GM19438 (cell line): ENCODE measurements around the gene PDGFB.

ENCODE experiments used
- ATAC-seq: cut with Tn5 transposase; IDR thresholded peaks from one replicate; pipeline ENCODE4 v1.9.1; 2021; ENCODE audit warnings: low read depth; ENCODE audit not compliant: unreplicated experiment

PDGFB gene

DNA sequence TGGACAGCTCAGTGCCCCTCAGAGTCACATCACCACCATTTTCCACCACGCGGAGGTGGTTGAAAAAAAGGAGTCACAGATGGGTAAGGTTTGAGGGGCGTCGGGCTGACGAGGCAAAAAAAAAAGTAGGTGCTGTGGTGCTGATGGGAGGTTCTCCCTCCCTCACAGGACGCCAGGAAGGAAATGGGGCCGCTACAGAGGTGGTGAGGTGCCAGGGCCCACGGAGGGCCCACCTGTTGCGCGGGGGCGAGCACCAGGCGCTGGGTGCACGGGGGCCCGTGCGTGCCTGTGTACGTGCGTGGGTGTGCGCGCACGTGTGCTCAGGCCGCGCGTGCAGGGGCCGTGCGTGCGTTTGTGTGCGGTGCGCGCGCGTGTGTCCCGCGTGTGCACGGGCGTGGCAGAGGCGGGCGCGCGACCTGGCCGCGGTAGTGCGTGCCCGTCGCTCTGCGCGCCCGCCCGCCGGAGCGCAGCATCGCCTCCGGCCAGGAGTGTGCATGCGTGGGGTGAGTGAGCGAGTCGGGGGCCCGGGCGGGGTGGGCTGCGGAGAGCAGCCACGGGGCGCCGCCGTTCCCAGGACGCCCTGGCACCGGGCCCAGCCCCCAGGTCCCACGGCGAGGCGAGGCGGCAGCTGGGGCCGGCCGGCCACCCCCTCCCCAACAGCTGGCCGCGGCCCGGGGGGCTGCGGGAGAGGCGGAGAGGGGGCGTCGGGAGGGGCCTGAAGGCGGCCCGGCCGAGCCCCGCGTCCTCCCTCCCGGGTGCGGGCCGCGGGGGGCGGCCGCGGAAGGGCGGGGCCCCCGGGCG is 2.8 kb downstream of the PDGFB start:
- ATAC-seq: no peak

- ATAC-seq: no peak
Measured at GRCh38 chr22:39240831-39241793, 3.7 kb downstream of the PDGFB start.

DNA sequence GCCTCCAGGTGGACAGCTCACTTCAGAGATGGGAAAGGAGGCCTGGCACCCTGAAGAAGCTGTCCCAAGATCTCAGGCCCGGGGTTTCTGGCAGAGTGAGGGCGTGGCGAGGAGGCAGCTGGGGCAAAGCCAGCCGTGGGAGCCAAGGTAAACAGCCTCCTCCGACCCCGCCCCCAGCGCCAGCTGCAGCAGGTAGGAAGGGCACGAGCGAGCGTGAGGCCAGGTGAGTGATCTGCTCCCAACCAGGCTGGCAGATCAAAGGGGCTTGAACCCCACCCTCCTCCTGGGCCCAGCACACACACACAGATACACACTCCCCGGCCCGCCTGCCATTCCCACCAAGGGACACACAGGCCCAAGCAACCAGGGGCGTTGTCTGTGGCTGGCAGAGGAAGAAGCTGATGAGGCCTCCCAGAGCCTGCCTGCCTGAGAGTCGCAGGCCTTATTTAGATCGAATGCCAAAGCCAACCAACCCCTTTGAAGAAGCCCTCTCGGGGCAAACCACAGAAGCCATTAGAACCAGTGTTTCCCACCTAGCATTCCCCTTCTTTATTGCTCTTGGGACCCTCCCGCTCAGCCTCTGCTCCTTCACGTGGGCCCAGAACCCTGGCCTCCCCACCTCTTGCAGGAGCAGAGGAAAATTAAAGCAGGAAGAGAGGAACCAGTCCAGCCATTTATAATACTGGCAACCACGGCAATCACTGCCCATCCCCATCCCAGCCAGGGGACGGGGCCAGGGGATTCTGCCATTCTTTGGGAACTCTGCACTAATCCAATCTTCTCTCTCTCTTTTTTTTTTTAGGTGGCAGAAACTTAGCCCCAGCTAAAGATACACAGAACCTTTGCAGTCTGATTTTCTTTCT is 5.0 kb downstream of the PDGFB start:
- no peak for ATAC-seq

DNA sequence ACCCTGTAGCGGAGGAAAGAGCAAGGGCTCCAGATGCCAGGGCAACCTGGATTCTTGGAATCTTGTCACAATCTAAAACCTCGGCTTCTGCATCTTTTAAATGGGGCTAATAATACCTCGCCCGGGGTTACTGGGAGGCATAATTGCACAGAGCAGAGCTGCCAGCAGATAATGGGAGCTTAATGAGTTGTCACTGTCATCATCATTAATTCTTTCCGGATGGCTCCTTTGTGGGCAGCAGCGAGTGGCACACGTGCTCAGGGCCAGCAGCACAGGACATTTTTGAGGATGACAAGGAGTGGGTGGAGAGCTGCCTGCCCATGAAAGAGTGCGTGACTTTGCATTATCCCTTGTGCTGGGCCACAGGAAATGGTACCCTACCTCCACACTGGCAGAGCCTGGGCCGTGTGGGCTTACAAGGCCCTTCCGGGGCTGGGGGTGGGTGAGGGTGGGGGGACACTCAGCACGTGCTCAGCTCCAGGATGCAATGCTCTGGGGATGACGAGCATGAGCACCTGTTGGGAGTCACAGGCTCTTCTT is 5.7 kb downstream of the PDGFB start:
- no peak for ATAC-seq

GRCh38 chr22:39238561-39238960 is 6.2 kb downstream of the PDGFB start:
- ATAC-seq: no peak

GRCh38 chr22:39238101-39238466 is 6.7 kb downstream of the PDGFB start:
- no peak for ATAC-seq

DNA sequence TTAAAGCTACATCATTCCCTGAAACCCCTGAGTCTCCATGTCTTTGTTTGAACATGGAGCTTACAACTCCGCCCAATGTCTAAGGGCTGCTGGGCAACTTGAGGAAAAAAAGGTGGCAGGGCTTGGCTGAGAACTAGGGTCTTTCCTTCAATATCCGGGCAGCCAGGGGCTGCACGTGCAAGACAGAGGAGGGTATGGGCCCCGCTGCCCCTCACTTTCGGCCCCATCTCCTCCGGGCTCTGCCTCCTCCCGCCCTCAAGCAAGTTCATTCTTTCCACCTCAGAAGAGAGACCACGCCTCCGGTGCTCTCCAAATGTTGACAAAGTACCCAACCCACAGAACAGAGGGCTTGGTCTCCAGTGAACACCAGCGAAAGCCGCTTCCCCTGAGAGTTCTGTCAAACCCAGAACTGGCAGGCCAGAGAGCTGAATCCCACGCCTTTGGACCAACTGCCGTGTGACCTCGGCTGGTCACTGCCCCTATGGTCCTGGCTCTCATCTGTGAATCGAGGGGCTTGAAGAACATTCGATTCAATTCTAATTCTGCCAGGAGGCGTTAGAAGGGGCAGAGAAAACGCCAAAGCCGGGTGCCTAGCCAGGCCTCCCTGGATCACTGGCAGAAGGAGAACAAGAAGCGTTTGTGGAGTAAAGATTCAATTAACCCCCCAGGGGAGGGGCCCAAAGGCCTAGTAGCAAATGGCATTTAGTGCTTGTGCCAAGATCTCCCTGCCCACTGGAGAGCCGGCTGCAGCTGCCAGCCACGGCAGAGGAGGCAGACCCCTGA is 7.3 kb downstream of the PDGFB start:
- no peak for ATAC-seq

DNA sequence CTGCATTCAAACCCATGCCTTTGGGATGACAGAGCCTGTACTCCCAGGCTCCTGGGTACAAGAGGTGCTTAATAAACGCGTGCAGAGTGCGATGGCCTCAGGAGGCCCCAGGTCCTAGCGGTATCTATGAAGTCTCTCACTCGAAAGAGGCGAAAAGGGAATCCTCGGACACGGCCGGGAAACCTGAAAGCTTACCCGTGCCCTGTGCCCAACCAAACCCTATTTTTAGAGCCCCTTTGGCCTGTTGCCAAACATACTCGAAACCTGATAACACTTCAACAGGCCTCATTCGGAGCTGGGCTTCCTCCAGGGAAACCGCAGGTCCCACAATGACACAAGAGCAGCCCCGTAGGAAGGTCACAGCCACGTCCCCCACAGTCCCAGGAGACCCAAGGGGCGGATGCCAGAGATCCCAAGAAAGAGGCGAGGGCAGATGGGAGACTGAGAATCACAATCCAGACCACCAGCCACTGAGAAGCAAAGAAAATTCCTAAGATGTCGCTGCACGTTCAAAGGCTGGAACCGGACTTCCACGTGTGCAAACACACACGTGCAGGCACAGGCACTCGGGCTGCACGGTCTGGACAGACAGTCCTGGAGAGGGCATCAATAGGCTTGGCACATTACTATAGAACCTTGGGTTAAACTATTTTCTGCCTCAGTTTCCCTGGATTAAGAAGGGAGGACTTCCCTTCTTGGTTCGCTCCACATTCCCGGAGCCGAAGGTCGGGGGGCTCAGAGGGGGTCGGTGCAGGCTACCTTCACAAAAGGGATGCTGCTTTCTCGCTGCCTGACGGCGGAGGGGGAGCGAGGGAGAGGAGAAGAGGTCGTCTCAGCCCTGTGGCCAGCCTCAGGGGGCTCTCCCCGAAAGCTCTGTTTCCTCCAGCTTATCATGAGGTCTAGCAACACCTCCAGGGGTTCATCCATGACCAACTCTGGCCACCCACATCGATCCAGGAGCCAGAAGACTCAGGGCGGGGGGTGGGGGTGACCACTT is 8.2 kb downstream of the PDGFB start:
- ATAC-seq: peak; percentile 61

DNA sequence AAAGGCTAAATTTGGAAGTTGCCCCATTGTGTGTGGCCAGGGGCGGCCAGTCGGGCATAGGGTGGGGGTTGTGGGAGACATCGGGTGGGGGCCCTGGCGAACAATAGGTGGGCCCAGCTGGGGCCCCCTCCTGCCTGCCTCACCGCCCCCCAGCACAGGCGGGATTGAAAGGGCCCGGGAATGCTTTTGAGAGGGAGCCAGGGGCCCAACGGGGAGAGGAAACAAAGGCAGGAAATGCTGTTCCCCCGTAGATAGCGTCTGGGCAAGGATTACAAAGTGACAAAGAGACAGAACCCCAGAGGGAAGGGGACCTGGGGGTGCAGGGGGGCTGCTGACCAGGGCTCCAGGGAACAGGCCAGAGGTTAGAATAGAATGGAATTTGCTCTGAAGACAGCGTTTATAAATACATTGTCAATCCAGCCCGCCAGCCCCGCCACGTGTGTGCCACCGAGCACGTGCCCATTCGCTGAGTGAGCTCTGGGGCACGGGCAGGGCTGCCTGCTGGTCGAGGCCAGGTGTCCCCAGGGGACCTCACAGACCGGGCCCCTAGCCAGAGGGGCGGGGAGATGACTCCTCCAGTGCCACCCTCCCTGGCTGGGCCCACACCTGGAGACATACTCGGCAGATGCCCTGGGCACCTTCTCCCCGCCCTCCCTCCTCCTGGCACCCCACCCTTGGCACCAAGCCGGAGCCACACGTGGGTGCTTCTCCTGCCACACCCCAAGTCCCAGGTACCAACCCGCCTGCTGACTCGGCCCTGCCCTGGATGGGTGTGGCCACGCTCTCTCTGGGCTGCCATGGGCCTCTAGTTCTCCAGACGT is 9.7 kb downstream of the PDGFB start:
- ATAC-seq: no peak

GRCh38 chr22:39234472-39234787 is 10.4 kb downstream of the PDGFB start:
- ATAC-seq: no peak

GRCh38 chr22:39233710-39234471 is 10.9 kb downstream of the PDGFB start:
- no peak for ATAC-seq

- no peak for ATAC-seq
Measured at GRCh38 chr22:39232806-39233709, 11.7 kb downstream of the PDGFB start.

- no peak for ATAC-seq
Measured at GRCh38 chr22:39232246-39232645, 12.5 kb downstream of the PDGFB start.

DNA sequence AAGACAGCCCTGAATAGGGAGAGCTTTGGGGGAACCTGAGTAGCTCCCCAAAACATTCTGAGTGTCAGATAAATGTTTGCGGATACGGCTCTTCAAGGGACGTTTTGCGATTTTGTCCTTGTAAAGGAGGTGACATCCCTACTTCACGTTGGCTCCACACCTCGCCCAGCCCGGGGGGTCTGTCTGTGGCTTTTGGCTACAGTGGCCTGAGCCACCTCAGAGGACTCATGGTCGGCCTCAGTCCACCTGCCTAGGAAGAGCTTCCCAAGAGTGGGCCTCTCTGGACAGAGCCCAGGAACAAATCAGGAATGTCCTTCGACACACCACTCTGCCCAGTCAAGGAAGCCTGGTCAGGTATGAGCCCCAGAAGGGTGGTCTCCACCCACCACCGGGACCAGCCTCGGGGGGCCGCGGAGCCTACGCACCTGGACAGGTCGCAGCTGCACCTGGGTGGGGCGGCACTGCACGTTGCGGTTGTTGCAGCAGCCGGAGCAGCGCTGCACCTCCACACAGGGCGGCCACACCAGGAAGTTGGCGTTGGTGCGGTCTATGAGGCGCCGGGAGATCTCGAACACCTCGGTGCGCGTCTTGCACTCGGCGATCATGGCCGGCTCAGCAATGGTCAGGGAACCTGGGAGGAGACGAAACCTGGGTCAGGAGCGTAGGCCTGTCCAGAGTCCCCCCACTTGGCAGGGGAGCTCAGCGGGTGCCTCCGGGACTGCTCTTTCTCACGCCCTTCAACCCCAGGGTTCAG is 13.4 kb downstream of the PDGFB start:
- ATAC-seq: no peak
